Measurements from ENCODE around the gene RPL12. TPM values are rescaled to one million over a fixed set of nuclear protein-coding genes. Genes with fewer than 3 reads are reported as not detected.

Gene RPL12
- total and polyA plus RNA-seq, 2 of the 13 experiments (the other 11 are each of a cell fraction or from before 2014, with no cell fraction given), result 1,551 to 2,590 TPM

DNA sequence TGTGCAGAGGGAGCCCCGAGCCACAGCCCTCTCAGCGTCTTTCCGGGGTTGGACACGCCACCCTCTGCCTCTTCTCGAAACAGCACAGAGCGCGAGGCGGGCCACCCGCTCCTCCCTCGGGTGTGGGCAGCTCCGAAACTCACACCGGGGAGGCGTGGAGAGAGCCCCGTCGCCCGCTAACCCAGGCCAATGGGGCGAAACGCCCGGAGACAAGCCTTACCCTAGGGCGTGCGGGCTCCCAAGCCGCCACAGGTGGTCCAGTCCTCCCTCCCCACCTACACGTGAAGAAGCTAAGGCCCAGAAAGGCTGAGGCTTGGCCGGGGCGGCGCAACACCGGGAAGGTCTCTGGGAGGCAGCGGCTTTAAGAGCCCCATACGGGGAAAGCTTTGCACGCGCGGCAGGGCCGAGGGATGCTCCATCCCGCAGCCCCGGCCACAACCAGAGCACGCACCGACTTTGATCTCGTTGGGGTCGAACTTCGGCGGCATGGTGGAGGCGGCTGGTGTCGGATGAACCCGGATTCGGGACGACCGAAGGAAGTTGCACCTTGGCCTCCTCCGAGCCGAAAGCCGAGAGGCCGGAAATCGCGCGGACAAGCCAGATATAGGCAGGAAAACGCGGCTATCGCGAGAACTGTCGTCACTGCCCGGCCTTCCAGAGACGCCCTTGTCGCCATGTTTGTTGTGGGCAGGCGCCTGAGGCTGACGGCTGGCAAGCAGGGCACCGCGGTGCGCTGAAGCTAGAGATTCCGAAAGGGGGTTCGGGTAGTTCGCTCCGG is at the start of gene RPL12, which contains the start of gene LRSAM1 (continued):
- TF ChIP-seq, protein P1, sequence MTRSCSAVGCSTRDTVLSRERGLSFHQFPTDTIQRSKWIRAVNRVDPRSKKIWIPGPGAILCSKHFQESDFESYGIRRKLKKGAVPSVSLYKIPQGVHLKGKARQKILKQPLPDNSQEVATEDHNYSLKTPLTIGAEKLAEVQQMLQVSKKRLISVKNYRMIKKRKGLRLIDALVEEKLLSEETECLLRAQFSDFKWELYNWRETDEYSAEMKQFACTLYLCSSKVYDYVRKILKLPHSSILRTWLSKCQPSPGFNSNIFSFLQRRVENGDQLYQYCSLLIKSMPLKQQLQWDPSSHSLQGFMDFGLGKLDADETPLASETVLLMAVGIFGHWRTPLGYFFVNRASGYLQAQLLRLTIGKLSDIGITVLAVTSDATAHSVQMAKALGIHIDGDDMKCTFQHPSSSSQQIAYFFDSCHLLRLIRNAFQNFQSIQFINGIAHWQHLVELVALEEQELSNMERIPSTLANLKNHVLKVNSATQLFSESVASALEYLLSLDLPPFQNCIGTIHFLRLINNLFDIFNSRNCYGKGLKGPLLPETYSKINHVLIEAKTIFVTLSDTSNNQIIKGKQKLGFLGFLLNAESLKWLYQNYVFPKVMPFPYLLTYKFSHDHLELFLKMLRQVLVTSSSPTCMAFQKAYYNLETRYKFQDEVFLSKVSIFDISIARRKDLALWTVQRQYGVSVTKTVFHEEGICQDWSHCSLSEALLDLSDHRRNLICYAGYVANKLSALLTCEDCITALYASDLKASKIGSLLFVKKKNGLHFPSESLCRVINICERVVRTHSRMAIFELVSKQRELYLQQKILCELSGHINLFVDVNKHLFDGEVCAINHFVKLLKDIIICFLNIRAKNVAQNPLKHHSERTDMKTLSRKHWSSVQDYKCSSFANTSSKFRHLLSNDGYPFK (CRISPR knock-in tag; IDR thresholded peaks at IDR 0.05; ENCODE audit: borderline replicate concordance), result peak; percentile 78; the same call in 1 of the 2 replicates
- TF ChIP-seq SATB2 (CRISPR knock-in tag; IDR thresholded peaks at IDR 0.05), result peak; percentile 64; the same call in 1 of the 2 replicates
- peak; percentile 94 for TF ChIP-seq ATF1 (CRISPR knock-in tag; IDR thresholded peaks at IDR 0.05)
- no peak for TF ChIP-seq ZNF432 (CRISPR knock-in tag; IDR thresholded peaks at IDR 0.05; ENCODE audit: borderline replicate concordance)
- peak; percentile 42 for TF ChIP-seq JUNB (CRISPR knock-in tag; IDR thresholded peaks at IDR 0.05; ENCODE audit: borderline replicate concordance)
- TF ChIP-seq MEIS1 (CRISPR knock-in tag; IDR thresholded peaks at IDR 0.05; ENCODE audit: borderline replicate concordance), result peak; percentile 91; the same call in 1 of the 2 replicates
- TF ChIP-seq POGK (CRISPR knock-in tag; conservative IDR thresholded peaks at IDR 0.05), result peak; percentile 57
- peak; percentile 96; the same call in 1 of the 2 replicates for TF ChIP-seq FIP1L1 (IDR thresholded peaks at IDR 0.05; ENCODE audit: borderline replicate concordance, insufficient read depth, low read depth, low read length)
- TF ChIP-seq ZNF660 (CRISPR knock-in tag; IDR thresholded peaks at IDR 0.05; ENCODE audit: borderline replicate concordance, low read depth), result no peak
- peak; percentile 77 for TF ChIP-seq HNRNPL (IDR thresholded peaks at IDR 0.05; ENCODE audit: low read depth, low read length)
- TF ChIP-seq SP5 (CRISPR knock-in tag; IDR thresholded peaks at IDR 0.05; ENCODE audit: borderline replicate concordance, low read depth), result peak; percentile 76; the same call in 1 of the 2 replicates
- peak; percentile 63; the same call in 1 of the 2 replicates for TF ChIP-seq ZNF672 (CRISPR knock-in tag; IDR thresholded peaks at IDR 0.05)
- no peak for TF ChIP-seq NBN (conservative IDR thresholded peaks at IDR 0.05)
- TF ChIP-seq KDM5B (CRISPR knock-in tag; IDR thresholded peaks at IDR 0.05; ENCODE audit: borderline replicate concordance), result peak; percentile 61; the same call in 1 of the 2 replicates
- TF ChIP-seq, protein P2, sequence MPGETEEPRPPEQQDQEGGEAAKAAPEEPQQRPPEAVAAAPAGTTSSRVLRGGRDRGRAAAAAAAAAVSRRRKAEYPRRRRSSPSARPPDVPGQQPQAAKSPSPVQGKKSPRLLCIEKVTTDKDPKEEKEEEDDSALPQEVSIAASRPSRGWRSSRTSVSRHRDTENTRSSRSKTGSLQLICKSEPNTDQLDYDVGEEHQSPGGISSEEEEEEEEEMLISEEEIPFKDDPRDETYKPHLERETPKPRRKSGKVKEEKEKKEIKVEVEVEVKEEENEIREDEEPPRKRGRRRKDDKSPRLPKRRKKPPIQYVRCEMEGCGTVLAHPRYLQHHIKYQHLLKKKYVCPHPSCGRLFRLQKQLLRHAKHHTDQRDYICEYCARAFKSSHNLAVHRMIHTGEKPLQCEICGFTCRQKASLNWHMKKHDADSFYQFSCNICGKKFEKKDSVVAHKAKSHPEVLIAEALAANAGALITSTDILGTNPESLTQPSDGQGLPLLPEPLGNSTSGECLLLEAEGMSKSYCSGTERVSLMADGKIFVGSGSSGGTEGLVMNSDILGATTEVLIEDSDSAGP (CRISPR knock-in tag; IDR thresholded peaks at IDR 0.05; ENCODE audit: borderline replicate concordance), result peak; percentile 91
- 0 out of 2 replicates have a peak, but pooled peaks have one; percentile 15 for TF ChIP-seq HOXD1 (CRISPR knock-in tag; IDR thresholded peaks at IDR 0.05)
- no peak for TF ChIP-seq RBM39 (IDR thresholded peaks at IDR 0.05; ENCODE audit: low read depth, low read length, poor library complexity, severe bottlenecking)
- TF ChIP-seq HDAC6 (IDR thresholded peaks at IDR 0.05; ENCODE audit: low read depth, low read length), result no peak
- TF ChIP-seq ZNF12 (CRISPR knock-in tag; IDR thresholded peaks at IDR 0.05), result no peak
- TF ChIP-seq CHCHD3 (CRISPR knock-in tag; IDR thresholded peaks at IDR 0.05), result 0 out of 2 replicates have a peak, but pooled peaks have one; percentile 21
- TF ChIP-seq MTERF4 (CRISPR knock-in tag; IDR thresholded peaks at IDR 0.05), result peak; percentile 81; the same call in 1 of the 2 replicates
- TF ChIP-seq HMGA1 (CRISPR knock-in tag; conservative IDR thresholded peaks at IDR 0.05), result no peak

Measured in HepG2 (cell line).